Gastroesophageal sphincter (tissue), 4 donors: ENCODE results near the gene NCKAP5. TPM values are rescaled to one million over a fixed set of nuclear protein-coding genes. Genes with fewer than 3 reads are reported as not detected.

Experiments used
- ATAC-seq: fragments of 150-250 bp; one replicate; pipeline ENCODE4 v1.9.1; 2016; ENCODE audit warnings: mild to moderate bottlenecking, moderate library complexity
- H3K27ac ChIP-seq, 4 donors: fragments of 200-600 bp; sonication (generic) in 3 of 4; 1 replicate in 3 of 4; 2 replicates in 1 of 4; pipeline ENCODE4 v1.5.1; 2016 to 2019
- H3K27me3 ChIP-seq: fragments of 200-600 bp; sonication (generic); one replicate; pipeline ENCODE4 v1.5.1; 2019
- H3K36me3 ChIP-seq, 2 donors: fragments of 200-600 bp; sonication (generic); one replicate each; pipeline ENCODE4 v1.5.1; 2019; ENCODE audit warnings: control low read depth in 1 of 2
- H3K4me1 ChIP-seq, 3 donors: fragments of 200-600 bp; sonication (generic); 1 replicate in 2 of 3; 2 replicates in 1 of 3; pipeline ENCODE4 v1.5.1; 2016 to 2019; ENCODE audit warnings: control low read depth in 2 of 3
- H3K4me3 ChIP-seq, 2 donors: fragments of 200-600 bp; sonication (generic); one replicate each; pipeline ENCODE4 v1.5.1; 2019; ENCODE audit warnings: mild to moderate bottlenecking in 1 of 2, moderate library complexity in 1 of 2
- H3K9me3 ChIP-seq, 3 donors: fragments of 200-600 bp; sonication (generic); one replicate each; pipeline ENCODE4 v1.5.1; 2017 to 2019; ENCODE audit warnings: control low read depth in 2 of 3
- CTCF ChIP-seq, 4 experiments: fragments of 200-600 bp in 2 of 4; fragments of 450-650 bp in 2 of 4; sonication (generic) in 1 of 4; IDR thresholded peaks; one replicate each; pipeline ENCODE4 v1.5.1; 2017 to 2019; ENCODE audit warnings: antibody characterized with exemption in 4 of 4, mild to moderate bottlenecking in 2 of 4, moderate library complexity in 2 of 4
- EP300 ChIP-seq: sonication (generic); formaldehyde crosslinking; IDR thresholded peaks from one replicate; pipeline ENCODE4 v1.6.1; 2017; ENCODE audit warnings: antibody characterized with exemption, mild to moderate bottlenecking
- POLR2A ChIP-seq, 2 donors: fragments of 450-650 bp; IDR thresholded peaks; one replicate each; pipeline ENCODE4 v1.6.1; 2017; ENCODE audit warnings: antibody characterized with exemption in 2 of 2, mild to moderate bottlenecking in 2 of 2, moderate library complexity in 1 of 2
- POLR2AphosphoS5 ChIP-seq: sonication (generic); formaldehyde crosslinking; IDR thresholded peaks from one replicate; pipeline ENCODE4 v1.6.1; 2017; ENCODE audit warnings: antibody characterized with exemption
- WGBS, 2 donors: methylation state at CpG; one replicate each; pipeline ENCODE4 v1.1.5; 2018; ENCODE audit warnings: low coverage in 1 of 2; 5-methylcytosine and 5-hydroxymethylcytosine counted together
- total RNA-seq, 4 donors: library from RNA; depleted of rRNA; stranded (reverse); fragments of >200 nt; gene quantifications; one replicate each; pipeline ENCODE4 v1.1.0, GENCODE V29; 2016

The NCKAP5 gene
- total RNA-seq, 4 donors from 2014 or later, result 0.16 to 0.57 (median 0.33) TPM

GRCh38 chr2:132886574-132886973 is 681.7 kb downstream of the NCKAP5 start:
- Histone ChIP-seq H3K9me3 (peaks cover 0 to 21% (median 0%) of the 10 kb centered on the region in 3 donors), H3K27ac (no peak overlapping the region), H3K4me1 (no peaks in the 10 kb centered on the region), H3K36me3 (no peaks in the 10 kb centered on the region), H3K27me3 (no peaks in the 10 kb centered on the region), H3K4me3 (no peak overlapping the region)
- no peak for ATAC-seq
- 59 to 62% methylated on average over 2 of the region's 2 CpGs for WGBS, 2 donors
- TF ChIP-seq POLR2AphosphoS5 (no peak), CTCF (IDR thresholded peaks at IDR 0.05) (no peak), EP300 (no peak), POLR2A (IDR thresholded peaks at IDR 0.05) (no peak)

- H3K4me1 ChIP-seq, result no peaks in the 10 kb centered on the region
- no peak overlapping the region for H3K4me3 ChIP-seq
- H3K27me3 ChIP-seq, result no peaks in the 10 kb centered on the region
- TF ChIP-seq POLR2A (IDR thresholded peaks at IDR 0.05), result no peak
- no peak for TF ChIP-seq CTCF (IDR thresholded peaks at IDR 0.05)
- TF ChIP-seq EP300, result no peak
- TF ChIP-seq POLR2AphosphoS5, result no peak
- peaks cover 0 to 21% (median 0%) of the 10 kb centered on the region in 3 donors for H3K9me3 ChIP-seq
- ATAC-seq, result no peak
- no peak overlapping the region for H3K27ac ChIP-seq
- 37 to 57% methylated on average over 6 of the region's 6 CpGs for WGBS, 2 donors
- H3K36me3 ChIP-seq, result no peaks in the 10 kb centered on the region
Measured at GRCh38 chr2:132884705-132885104, 683.6 kb downstream of the NCKAP5 start.

- Histone ChIP-seq H3K9me3 (peaks cover 0 to 21% (median 0%) of the 10 kb centered on the region in 3 donors), H3K27ac (no peak overlapping the region), H3K27me3 (no peaks in the 10 kb centered on the region), H3K4me3 (no peak overlapping the region), H3K36me3 (no peaks in the 10 kb centered on the region), H3K4me1 (no peaks in the 10 kb centered on the region)
- 59 to 67% methylated on average over 2 to 4 of the region's 4 CpGs for WGBS, 2 donors
- TF ChIP-seq POLR2AphosphoS5 (no peak), POLR2A (IDR thresholded peaks at IDR 0.05) (no peak), CTCF (IDR thresholded peaks at IDR 0.05) (no peak), EP300 (no peak)
- ATAC-seq, result no peak
Measured at GRCh38 chr2:132884292-132884691, 684.0 kb downstream of the NCKAP5 start.

- H3K4me1 ChIP-seq, result no peaks in the 10 kb centered on the region
- H3K27me3 ChIP-seq, result no peaks in the 10 kb centered on the region
- H3K4me3 ChIP-seq, result no peak overlapping the region
- WGBS, 2 donors, result 58 to 83% methylated on average over 2 to 5 of the region's 5 CpGs
- ATAC-seq, result no peak
- peaks cover 0 to 21% (median 0%) of the 10 kb centered on the region in 3 donors for H3K9me3 ChIP-seq
- TF ChIP-seq CTCF (IDR thresholded peaks at IDR 0.05), result no peak
- TF ChIP-seq POLR2AphosphoS5, result no peak
- TF ChIP-seq POLR2A (IDR thresholded peaks at IDR 0.05), result no peak
- no peak for TF ChIP-seq EP300
- no peak overlapping the region for H3K27ac ChIP-seq
- H3K36me3 ChIP-seq, result no peaks in the 10 kb centered on the region
Measured at GRCh38 chr2:132883430-132883829, 684.8 kb downstream of the NCKAP5 start.

- Histone ChIP-seq H3K4me3 (no peak overlapping the region), H3K27ac (no peak overlapping the region), H3K36me3 (no peaks in the 10 kb centered on the region), H3K27me3 (no peaks in the 10 kb centered on the region), H3K4me1 (no peaks in the 10 kb centered on the region), H3K9me3 (peaks cover 0 to 10% (median 0%) of the 10 kb centered on the region in 3 donors)
- 92% methylated on average over 1 of the region's 1 CpG; no CpG with 5 or more reads in 1 of the 2 donors for WGBS, 2 donors
- TF ChIP-seq POLR2AphosphoS5 (no peak), CTCF (IDR thresholded peaks at IDR 0.05) (no peak), EP300 (no peak), POLR2A (IDR thresholded peaks at IDR 0.05) (no peak)
- ATAC-seq, result no peak
Measured at GRCh38 chr2:132881546-132881945, 686.7 kb downstream of the NCKAP5 start.
